Transverse colon (tissue), 4 donors: ENCODE results near the gene LRFN5.

ENCODE experiments used
- EP300 ChIP-seq: sonication (generic); formaldehyde crosslinking; IDR thresholded peaks from one replicate; pipeline ENCODE4 v1.6.1; 2017; ENCODE audit warnings: antibody characterized with exemption, low read depth
- POLR2A ChIP-seq: fragments of 450-650 bp; IDR thresholded peaks from one replicate; pipeline ENCODE4 v1.6.1; 2016; ENCODE audit warnings: antibody characterized with exemption, mild to moderate bottlenecking, moderate library complexity
- POLR2AphosphoS5 ChIP-seq, 3 donors: sonication (generic); formaldehyde crosslinking; IDR thresholded peaks; one replicate each; pipeline ENCODE4 v1.6.1; 2016; ENCODE audit warnings: antibody characterized with exemption in 3 of 3
- TF ChIP-seq, protein P1 (sequence below), 5 experiments: fragments of 200-600 bp in 3 of 5; fragments of 450-650 bp in 2 of 5; sonication (generic) in 3 of 5; IDR thresholded peaks; 1 replicate in 2 of 5; 2 replicates in 3 of 5; pipeline ENCODE4 v1.5.1; 2016 to 2017; ENCODE audit warnings: antibody characterized with exemption in 5 of 5, inconsistent platforms in 3 of 5, mild to moderate bottlenecking in 2 of 5, moderate library complexity in 1 of 5

DNA sequence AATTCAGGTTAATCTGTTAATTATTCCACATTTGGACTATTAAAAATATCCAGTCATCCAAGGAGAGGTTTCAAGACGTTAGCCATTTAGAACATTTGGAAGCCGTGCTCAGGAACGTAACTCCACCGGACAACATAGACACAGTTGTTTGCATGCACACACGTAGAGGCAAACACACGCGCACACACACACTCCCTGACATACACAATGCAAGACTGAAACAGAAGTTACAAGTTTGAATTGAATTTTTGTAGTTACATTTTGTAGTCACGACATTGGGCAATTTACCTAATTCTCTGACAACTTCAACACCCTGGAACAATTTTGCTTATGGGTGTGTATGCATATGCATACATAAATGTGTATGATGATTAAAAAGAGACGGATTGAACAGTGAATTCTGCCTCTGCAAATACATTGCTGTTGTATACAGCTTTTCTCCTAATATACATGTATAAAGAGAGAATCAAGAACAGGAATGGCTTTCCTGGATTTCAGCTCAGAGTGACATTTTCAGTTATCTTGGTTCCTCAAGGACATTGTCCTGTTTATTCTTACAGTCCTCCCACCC lies 298.8 kb downstream of the LRFN5 start:
- TF ChIP-seq POLR2A (no peak), POLR2AphosphoS5 (IDR thresholded peaks at IDR 0.05) (no peak), EP300 (no peak)
- TF ChIP-seq, protein P1, sequence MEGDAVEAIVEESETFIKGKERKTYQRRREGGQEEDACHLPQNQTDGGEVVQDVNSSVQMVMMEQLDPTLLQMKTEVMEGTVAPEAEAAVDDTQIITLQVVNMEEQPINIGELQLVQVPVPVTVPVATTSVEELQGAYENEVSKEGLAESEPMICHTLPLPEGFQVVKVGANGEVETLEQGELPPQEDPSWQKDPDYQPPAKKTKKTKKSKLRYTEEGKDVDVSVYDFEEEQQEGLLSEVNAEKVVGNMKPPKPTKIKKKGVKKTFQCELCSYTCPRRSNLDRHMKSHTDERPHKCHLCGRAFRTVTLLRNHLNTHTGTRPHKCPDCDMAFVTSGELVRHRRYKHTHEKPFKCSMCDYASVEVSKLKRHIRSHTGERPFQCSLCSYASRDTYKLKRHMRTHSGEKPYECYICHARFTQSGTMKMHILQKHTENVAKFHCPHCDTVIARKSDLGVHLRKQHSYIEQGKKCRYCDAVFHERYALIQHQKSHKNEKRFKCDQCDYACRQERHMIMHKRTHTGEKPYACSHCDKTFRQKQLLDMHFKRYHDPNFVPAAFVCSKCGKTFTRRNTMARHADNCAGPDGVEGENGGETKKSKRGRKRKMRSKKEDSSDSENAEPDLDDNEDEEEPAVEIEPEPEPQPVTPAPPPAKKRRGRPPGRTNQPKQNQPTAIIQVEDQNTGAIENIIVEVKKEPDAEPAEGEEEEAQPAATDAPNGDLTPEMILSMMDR (IDR thresholded peaks at IDR 0.05) = no peak
